AG04450 (cell line): ENCODE data around the gene PROX2. TPM values are rescaled to one million over a fixed set of nuclear protein-coding genes. Genes with fewer than 3 reads are reported as not detected.

Experiments used
- CTCF ChIA-PET: fragments of 300-600, 350-600 bp; formaldehyde crosslinking; extraction: SDS; loops from one replicate; lab custom pipeline; 2022; ENCODE audit warnings: antibody characterized with exemption, inconsistent platforms; lab: Charles Lee
- POLR2A ChIA-PET: fragments of 350-600 bp; formaldehyde crosslinking; extraction: SDS; loops from one replicate; lab custom pipeline; 2021; ENCODE audit warnings: antibody characterized with exemption, inconsistent platforms; lab: Yijun Ruan, JAX
- DNase-seq: peaks from one replicate; pipeline ENCODE4 v3.0.0-alpha.2; 2011; ENCODE audit warnings: low read depth, low spot score
- H3K27ac ChIP-seq: one replicate; pipeline ENCODE4 v1.5.1; 2012; ENCODE audit warnings: low read depth, low read length, control low read depth
- H3K27me3 ChIP-seq: one replicate; pipeline ENCODE4 v1.6.0; 2012; ENCODE audit warnings: low read length; ENCODE audit not compliant: control insufficient read depth, insufficient read depth
- H3K4me3 ChIP-seq: 2 replicates; pipeline ENCODE4 v1.5.1; 2011; ENCODE audit warnings: mild to moderate bottlenecking, low read depth, low read length, control low read depth
- H3K9me3 ChIP-seq: 2 replicates; pipeline ENCODE4 v1.5.1; 2012; ENCODE audit warnings: low read length; ENCODE audit not compliant: control insufficient read depth, insufficient read depth
- polyA plus RNA-seq: library from polyadenylated mRNA; depleted of rRNA; stranded (reverse); fragments of >200 nt; gene quantifications from 2 replicates; pipeline ENCODE4 v1.2.3, GENCODE V29; 2011
- TF ChIP-seq, protein P1 (sequence below): IDR thresholded peaks from 2 replicates; pipeline ENCODE4 v1.5.1; 2011; ENCODE audit warnings: low read depth, low read length, control low read depth, inconsistent platforms

PROX2 gene
- polyA plus RNA-seq, 1 experiment, result not detected

DNA sequence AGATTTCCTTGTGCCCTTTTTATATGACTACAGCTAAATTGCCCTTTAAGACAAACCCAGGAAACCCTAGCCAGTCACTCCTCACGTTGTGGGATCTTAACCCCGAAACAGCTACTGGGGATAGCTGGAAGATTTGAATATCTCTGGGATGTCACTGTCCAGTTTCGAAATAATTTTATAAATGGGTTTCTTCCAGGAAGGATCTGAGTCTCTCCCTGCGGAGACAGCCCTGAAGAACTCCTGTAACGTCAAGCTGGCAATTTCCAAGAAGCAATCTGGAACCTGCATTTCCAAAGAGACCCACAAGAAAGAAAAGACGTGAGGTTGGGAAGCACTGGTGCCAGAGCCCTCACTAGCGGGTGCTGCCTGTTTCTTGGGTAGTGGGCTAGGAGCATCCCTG, 20.9 kb downstream of the PROX2 start:
- ChIA-PET CTCF (interaction anchor here (1.1 to 1.2 kb wide), 2 partner anchors 17 to 233 kb away, joined by 3 to 4 read pairs; no protein-coding TSS in a partner anchor), POLR2A (no interaction called here)
- DNase-seq, result no peak
- Histone ChIP-seq H3K27me3 (no peaks in the 10 kb centered on the region), H3K4me3 (no peak overlapping the region), H3K9me3 (no peaks in the 10 kb centered on the region), H3K27ac (no peak overlapping the region)
- TF ChIP-seq, protein P1, sequence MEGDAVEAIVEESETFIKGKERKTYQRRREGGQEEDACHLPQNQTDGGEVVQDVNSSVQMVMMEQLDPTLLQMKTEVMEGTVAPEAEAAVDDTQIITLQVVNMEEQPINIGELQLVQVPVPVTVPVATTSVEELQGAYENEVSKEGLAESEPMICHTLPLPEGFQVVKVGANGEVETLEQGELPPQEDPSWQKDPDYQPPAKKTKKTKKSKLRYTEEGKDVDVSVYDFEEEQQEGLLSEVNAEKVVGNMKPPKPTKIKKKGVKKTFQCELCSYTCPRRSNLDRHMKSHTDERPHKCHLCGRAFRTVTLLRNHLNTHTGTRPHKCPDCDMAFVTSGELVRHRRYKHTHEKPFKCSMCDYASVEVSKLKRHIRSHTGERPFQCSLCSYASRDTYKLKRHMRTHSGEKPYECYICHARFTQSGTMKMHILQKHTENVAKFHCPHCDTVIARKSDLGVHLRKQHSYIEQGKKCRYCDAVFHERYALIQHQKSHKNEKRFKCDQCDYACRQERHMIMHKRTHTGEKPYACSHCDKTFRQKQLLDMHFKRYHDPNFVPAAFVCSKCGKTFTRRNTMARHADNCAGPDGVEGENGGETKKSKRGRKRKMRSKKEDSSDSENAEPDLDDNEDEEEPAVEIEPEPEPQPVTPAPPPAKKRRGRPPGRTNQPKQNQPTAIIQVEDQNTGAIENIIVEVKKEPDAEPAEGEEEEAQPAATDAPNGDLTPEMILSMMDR, result no peak

DNA sequence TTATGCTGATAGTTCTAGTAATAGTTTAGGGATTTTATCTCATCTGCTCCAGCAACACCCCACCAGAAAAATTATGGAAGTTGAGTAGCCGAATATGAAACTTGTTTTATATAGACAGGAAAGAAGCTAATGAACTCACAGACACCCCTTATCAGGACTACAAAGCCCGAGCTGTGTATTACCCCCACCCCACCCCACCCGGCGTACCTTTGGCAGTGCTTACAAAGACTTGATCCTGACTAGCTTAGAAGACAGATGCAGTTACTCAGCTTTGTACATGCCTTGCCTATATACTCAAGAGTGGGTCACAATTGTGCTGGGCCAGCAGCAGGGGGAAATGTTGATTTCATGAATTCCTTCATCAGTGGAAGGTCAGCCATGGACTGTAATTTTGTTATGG, 22.4 kb downstream of the PROX2 start:
- DNase-seq, result no peak
- H3K27me3 ChIP-seq, result no peaks in the 10 kb centered on the region
- TF ChIP-seq, protein P1, result no peak
- POLR2A ChIA-PET, result interaction anchor here (1.3 kb wide), 1 partner anchor 32 kb away, joined by 7 read pairs; no protein-coding TSS in a partner anchor
- peak overlapping the region; percentile 84 for H3K27ac ChIP-seq
- no peak overlapping the region for H3K4me3 ChIP-seq
- CTCF ChIA-PET, result interaction anchor here (0.7 to 3.1 kb wide), 4 partner anchors 8 to 235 kb away, joined by 3 to 27 read pairs (median 6); no protein-coding TSS in a partner anchor
- H3K9me3 ChIP-seq, result no peaks in the 10 kb centered on the region

DNA sequence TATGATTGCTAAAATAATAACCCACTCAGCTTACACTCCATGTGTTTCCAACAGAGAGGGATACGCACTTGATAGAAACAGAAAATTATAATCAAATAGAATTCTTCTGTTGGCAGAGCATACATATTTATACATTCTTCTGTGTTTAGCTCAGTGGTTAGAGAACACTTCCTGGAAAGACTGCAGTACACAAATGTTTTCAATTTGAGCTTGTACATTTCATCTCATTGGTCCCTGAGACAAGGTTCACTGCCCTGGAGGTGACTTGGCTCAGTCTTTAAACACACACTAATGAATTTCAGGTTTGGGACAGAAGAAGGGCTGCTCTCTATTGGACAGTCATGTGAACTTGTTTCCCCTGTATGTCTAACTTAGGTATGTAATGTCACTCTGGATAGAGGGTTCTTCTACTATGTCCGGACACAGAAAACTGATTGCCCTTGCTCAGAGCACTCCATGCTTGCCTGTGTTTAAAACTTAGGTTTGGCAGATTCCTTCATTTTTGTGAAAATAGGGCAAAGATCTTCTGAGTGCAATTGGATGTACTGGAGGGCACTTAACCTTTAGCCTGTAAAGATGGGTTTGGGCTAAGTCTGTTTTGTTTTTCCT, 22.9 kb downstream of the PROX2 start:
- Histone ChIP-seq H3K27ac (peak overlapping the region; percentile 84), H3K27me3 (no peaks in the 10 kb centered on the region), H3K9me3 (no peaks in the 10 kb centered on the region), H3K4me3 (no peak overlapping the region)
- ChIA-PET POLR2A (interaction anchor here (1.3 kb wide), 1 partner anchor 33 kb away, joined by 7 read pairs; no protein-coding TSS in a partner anchor), CTCF (interaction anchor here (0.6 to 3.1 kb wide), 5 partner anchors 8 to 235 kb away, joined by 3 to 27 read pairs (median 4); no protein-coding TSS in a partner anchor)
- peak; percentile 66 for DNase-seq
- TF ChIP-seq, protein P1, result no peak

DNA sequence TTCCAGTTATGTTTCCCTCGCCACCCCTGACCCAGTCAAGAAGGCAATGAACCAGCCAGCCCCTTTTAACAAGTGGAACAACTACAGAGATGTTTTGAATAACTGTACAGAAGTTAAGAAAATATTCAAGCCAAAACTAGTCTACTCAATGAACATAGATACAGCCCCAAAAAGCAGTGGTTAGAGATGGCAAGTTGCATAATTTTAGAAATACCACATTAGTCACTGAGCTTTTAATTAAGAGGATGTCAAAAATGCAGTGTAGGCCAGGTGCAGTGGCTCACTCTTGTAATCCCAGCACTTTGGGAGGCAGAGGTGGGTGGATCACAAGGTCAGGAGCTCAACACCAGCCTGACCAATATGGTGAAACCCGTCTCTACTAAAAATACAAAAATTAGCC, 27.2 kb downstream of the PROX2 start:
- no peak overlapping the region for H3K4me3 ChIP-seq
- ChIA-PET CTCF (interaction anchor here (0.6 to 2.8 kb wide), 4 partner anchors 12 to 1487 kb away, joined by 3 to 27 read pairs (median 4); partner anchors contain the start of gene LTBP2), POLR2A (no interaction called here)
- H3K27ac ChIP-seq, result no peak overlapping the region
- TF ChIP-seq, protein P1, result no peak
- H3K9me3 ChIP-seq, result no peaks in the 10 kb centered on the region
- no peaks in the 10 kb centered on the region for H3K27me3 ChIP-seq
- no peak for DNase-seq
